Measurements from ENCODE around the gene MAT2A.

- TF ChIP-seq CTCF (IDR thresholded peaks at IDR 0.05) (no peak), EP300 (IDR thresholded peaks at IDR 0.05) (no peak)
These were observed 33.3 kb upstream of the MAT2A start for GRCh38 chr2:85505551-85506238.

Measured in tibial nerve (tissue), 4 donors.